SK-N-MC (cell line): ENCODE data around the gene LYPD8.
"Not testable (repeated sequence)": the region's sequence is repeated elsewhere in the genome, so short reads cannot be mapped to it uniquely, and the experiment has no call there.

Experiments
- EZH2 ChIP-seq: fragments of 200-600 bp; sonication (generic); IDR thresholded peaks from one replicate; pipeline ENCODE4 v1.6.1; 2017; ENCODE audit warnings: antibody characterized with exemption
- FOXP2 ChIP-seq: optimal IDR thresholded peaks from 2 replicates; pipeline ENCODE3; 2011; ENCODE audit warnings: mild to moderate bottlenecking, moderate library complexity; ENCODE audit not compliant: insufficient read depth; ENCODE audit errors: extremely low read length, control extremely low read depth
- POLR2AphosphoS5 ChIP-seq: IDR thresholded peaks from 2 replicates; pipeline ENCODE4 v1.6.1; 2012; ENCODE audit warnings: mild to moderate bottlenecking, low read depth, low read length, borderline replicate concordance

- not testable (repeated sequence) for TF ChIP-seq EZH2, POLR2AphosphoS5, FOXP2
Measured at GRCh38 chr1:248789337-248789736, 33.8 kb upstream of the LYPD8 start.
